ENCODE measurements around the gene MDP1. TPM values are rescaled to one million over a fixed set of nuclear protein-coding genes. Genes with fewer than 3 reads are reported as not detected.

MDP1 gene
- total and polyA plus RNA-seq, 3 experiments from 2014 or later: 15.5 to 25.8 (median 16.2) TPM

Other genes with a start within 250 kb of the MDP1 start
Only the 30 nearest of the 34 such genes appear.
- gene CARMIL3, start 164.1 kb downstream of the MDP1 start, total RNA-seq: 1 to 10 TPM; 1.2 to 1.5 TPM
- 0.14 TPM for gene CARMIL3, start 164.1 kb downstream of the MDP1 start, polyA plus RNA-seq
- gene CPNE6, start 144.5 kb downstream of the MDP1 start, total RNA-seq: not detected
- not detected for gene CPNE6, start 144.5 kb downstream of the MDP1 start, polyA plus RNA-seq
- 10 to 100 TPM; 79.6 to 88.3 TPM for gene PCK2, start 121.8 kb downstream of the MDP1 start, total RNA-seq
- gene PCK2, start 121.8 kb downstream of the MDP1 start, polyA plus RNA-seq: 16.9 TPM
- gene DCAF11, start 101.3 kb downstream of the MDP1 start, total RNA-seq: 10 to 100 TPM; 69.0 to 72.4 TPM
- gene DCAF11, start 101.3 kb downstream of the MDP1 start, polyA plus RNA-seq: 83.9 TPM
- 1 to 10 TPM; 1.5 to 1.6 TPM for gene NRL, start 101.1 kb downstream of the MDP1 start, total RNA-seq
- 1.5 TPM for gene NRL, start 101.1 kb downstream of the MDP1 start, polyA plus RNA-seq
- gene FITM1, start 85.4 kb downstream of the MDP1 start, total RNA-seq: 1 to 10 TPM in 1 of 2 experiments, under 1 TPM in 1; 0.58 to 1.1 TPM
- not detected for gene FITM1, start 85.4 kb downstream of the MDP1 start, polyA plus RNA-seq
- gene PSME1, start 79.9 kb downstream of the MDP1 start, total RNA-seq: 100 to 1,000 TPM; 343 to 347 TPM
- 1,041 TPM for gene PSME1, start 79.9 kb downstream of the MDP1 start, polyA plus RNA-seq
- gene EMC9, start 74.5 kb downstream of the MDP1 start, total RNA-seq: 10 to 100 TPM; 28.1 to 30.2 TPM
- 15.0 TPM for gene EMC9, start 74.5 kb downstream of the MDP1 start, polyA plus RNA-seq
- gene PSME2, start 69.5 kb downstream of the MDP1 start, total RNA-seq: 100 to 1,000 TPM; 368 to 376 TPM
- 534 TPM for gene PSME2, start 69.5 kb downstream of the MDP1 start, polyA plus RNA-seq
- 10 to 100 TPM; 85.9 TPM for gene RNF31, start 68.6 kb downstream of the MDP1 start, total RNA-seq
- gene RNF31, start 68.6 kb downstream of the MDP1 start, polyA plus RNA-seq: 71.5 TPM
- 10 to 100 TPM; 62.0 to 68.6 TPM for gene IRF9, start 54.8 kb downstream of the MDP1 start, total RNA-seq
- 91.7 TPM for gene IRF9, start 54.8 kb downstream of the MDP1 start, polyA plus RNA-seq
- gene REC8, start 44.0 kb downstream of the MDP1 start, total RNA-seq: 10 to 100 TPM; 24.5 to 26.7 TPM
- gene REC8, start 44.0 kb downstream of the MDP1 start, polyA plus RNA-seq: 10.0 TPM
- gene IPO4, start 27.2 kb downstream of the MDP1 start, total RNA-seq: 100 to 1,000 TPM; 164 to 172 TPM
- gene IPO4, start 27.2 kb downstream of the MDP1 start, polyA plus RNA-seq: 20.9 TPM
- gene TM9SF1, start 20.6 kb downstream of the MDP1 start, total RNA-seq: 10 to 100 TPM; 31.3 to 34.0 TPM
- 30.0 TPM for gene TM9SF1, start 20.6 kb downstream of the MDP1 start, polyA plus RNA-seq
- gene TSSK4, start 10.4 kb downstream of the MDP1 start, total RNA-seq: under 1 TPM; 0.26 to 0.44 TPM
- gene TSSK4, start 10.4 kb downstream of the MDP1 start, polyA plus RNA-seq: 1.2 TPM
- gene CHMP4A, start 2.6 kb downstream of the MDP1 start, total RNA-seq: 10 to 100 TPM; 86.4 to 87.6 TPM
- 159 TPM for gene CHMP4A, start 2.6 kb downstream of the MDP1 start, polyA plus RNA-seq
- 100 to 1,000 TPM; 232 to 240 TPM for gene NEDD8, start 16.3 kb upstream of the MDP1 start, total RNA-seq
- gene NEDD8, start 16.3 kb upstream of the MDP1 start, polyA plus RNA-seq: 364 TPM
- 10 to 100 TPM; 43.6 to 48.6 TPM for gene GMPR2, start 16.9 kb upstream of the MDP1 start, total RNA-seq
- gene GMPR2, start 16.9 kb upstream of the MDP1 start, polyA plus RNA-seq: 96.8 TPM
- gene TINF2, start 26.6 kb upstream of the MDP1 start, total RNA-seq: 100 to 1,000 TPM; 101 to 106 TPM
- gene TINF2, start 26.6 kb upstream of the MDP1 start, polyA plus RNA-seq: 161 TPM
- 1 to 10 TPM; 3.2 to 3.7 TPM for gene TGM1, start 47.1 kb upstream of the MDP1 start, total RNA-seq
- gene TGM1, start 47.1 kb upstream of the MDP1 start, polyA plus RNA-seq: not detected
- gene RABGGTA, start 55.5 kb upstream of the MDP1 start, total RNA-seq: 10 to 100 TPM; 41.0 to 41.8 TPM
- gene RABGGTA, start 55.5 kb upstream of the MDP1 start, polyA plus RNA-seq: 37.7 TPM
- gene DHRS1, start 83.7 kb upstream of the MDP1 start, total RNA-seq: 1 to 10 TPM; 9.3 to 9.8 TPM
- 34.8 TPM for gene DHRS1, start 83.7 kb upstream of the MDP1 start, polyA plus RNA-seq
- 10 to 100 TPM; 44.1 to 47.1 TPM for gene NOP9, start 83.8 kb upstream of the MDP1 start, total RNA-seq
- 2.1 TPM for gene NOP9, start 83.8 kb upstream of the MDP1 start, polyA plus RNA-seq
- gene CIDEB, start 91.9 kb upstream of the MDP1 start, total RNA-seq: 10 to 100 TPM; 12.4 to 12.7 TPM
- gene CIDEB, start 91.9 kb upstream of the MDP1 start, polyA plus RNA-seq: 27.5 TPM
- 1 to 10 TPM; 8.3 to 8.7 TPM for gene LTB4R2, start 94.1 kb upstream of the MDP1 start, total RNA-seq
- gene LTB4R2, start 94.1 kb upstream of the MDP1 start, polyA plus RNA-seq: 2.6 TPM
- gene LTB4R, start 95.4 kb upstream of the MDP1 start, total RNA-seq: 10 to 100 TPM in 1 of 2 experiments, 1 to 10 TPM in 1; 9.8 to 12.3 TPM
- 10.3 TPM for gene LTB4R, start 95.4 kb upstream of the MDP1 start, polyA plus RNA-seq
- 1 to 10 TPM in 1 of 2 experiments, under 1 TPM in 1; 0.84 to 1.5 TPM for gene ADCY4, start 119.0 kb upstream of the MDP1 start, total RNA-seq
- gene ADCY4, start 119.0 kb upstream of the MDP1 start, polyA plus RNA-seq: 0.64 TPM
- gene RIPK3, start 123.9 kb upstream of the MDP1 start, total RNA-seq: 10 to 100 TPM; 11.6 to 12.5 TPM
- gene RIPK3, start 123.9 kb upstream of the MDP1 start, polyA plus RNA-seq: 15.4 TPM
- 1 to 10 TPM in 1 of 2 experiments, under 1 TPM in 1; 0.81 to 1.5 TPM for gene NFATC4, start 152.1 kb upstream of the MDP1 start, total RNA-seq
- gene NFATC4, start 152.1 kb upstream of the MDP1 start, polyA plus RNA-seq: not detected
- gene NYNRIN, start 182.9 kb upstream of the MDP1 start, total RNA-seq: under 1 TPM; 0.02 to 0.04 TPM
- gene NYNRIN, start 182.9 kb upstream of the MDP1 start, polyA plus RNA-seq: not detected